Measurements from ENCODE around the gene TAGAP. TPM values are rescaled to one million over a fixed set of nuclear protein-coding genes. Genes with fewer than 3 reads are reported as not detected.

Gene TAGAP
- polyA plus RNA-seq, 1 donor (not counting 4 experiments of a cell fraction or from before 2014, with no cell fraction given) = 0.08 TPM

GRCh38 chr6:158988477-158988876, 56.3 kb downstream of the TAGAP start:
- H3K9me1 ChIP-seq (ENCODE audit: control insufficient read depth, extremely low read depth, insufficient read depth, low read length) = no peaks in the 10 kb centered on the region
- H3K79me2 ChIP-seq (ENCODE audit: control insufficient read depth, insufficient read depth, low read length) = no peaks in the 10 kb centered on the region
- H2AFZ ChIP-seq (ENCODE audit: control insufficient read depth, low read length) = no peak overlapping the region
- no peaks in the 10 kb centered on the region for H3K9me3 ChIP-seq (ENCODE audit: control insufficient read depth, low read depth, low read length)
- H3K27me3 ChIP-seq (ENCODE audit: control insufficient read depth, extremely low read depth, insufficient read depth, low read length) = no peaks in the 10 kb centered on the region
- DNase-seq (ENCODE audit: low read depth, low spot score) (no peak), FAIRE-seq (no peak)
- H3K9ac ChIP-seq (ENCODE audit: control insufficient read depth, extremely low read depth, insufficient read depth, low read length) = no peak overlapping the region
- H3K4me1 ChIP-seq (ENCODE audit: control insufficient read depth, extremely low read depth, insufficient read depth, low read length) = peaks cover 12% of the 10 kb centered on the region
- no peak overlapping the region for H3K4me2 ChIP-seq (ENCODE audit: control insufficient read depth, extremely low read depth, insufficient read depth, low read depth, low read length)
- H3K4me3 ChIP-seq (ENCODE audit: control insufficient read depth in 2 of 3, extremely low read depth in 1 of 3, insufficient read depth in 2 of 3, low read depth in 1 of 3, low read length in 3 of 3) = no peak overlapping the region
- H3K27ac ChIP-seq (ENCODE audit: control insufficient read depth, insufficient read depth, low read length) = no peak overlapping the region
- no peaks in the 10 kb centered on the region for H4K20me1 ChIP-seq (ENCODE audit: control insufficient read depth, extremely low read depth, insufficient read depth, low read length)
- no peaks in the 10 kb centered on the region for H3K36me3 ChIP-seq (ENCODE audit: control insufficient read depth in 2 of 2, extremely low read depth in 1 of 2, insufficient read depth in 2 of 2, low read length in 2 of 2)
- dilution Hi-C loops (cut with MboI; ENCODE audit: extremely low pct_ligation_motif_present, low sequenced_read_pairs) = no loop called here
- TF ChIP-seq EZH2 (IDR thresholded peaks at IDR 0.05; ENCODE audit: low read length) (no peak), CTCF (optimal IDR thresholded peaks at IDR 0.05 in 1 of 3, IDR thresholded peaks at IDR 0.05 in 1 of 3, conservative IDR thresholded peaks at IDR 0.05 in 1 of 3; ENCODE audit: extremely low read depth in 1 of 3, insufficient read depth in 2 of 3, low read length in 3 of 3) (no peak)

- FAIRE-seq (no peak), DNase-seq (ENCODE audit: low read depth, low spot score) (no peak)
- dilution Hi-C loops (cut with MboI; ENCODE audit: extremely low pct_ligation_motif_present, low sequenced_read_pairs) = no loop called here
Observed at GRCh38 chr6:158987657-158988056, 57.1 kb downstream of the TAGAP start.

More at GRCh38 chr6:158987657-158988056, 57.1 kb downstream of the TAGAP start:
- Histone ChIP-seq H3K9me1 (ENCODE audit: control insufficient read depth, extremely low read depth, insufficient read depth, low read length) (no peaks in the 10 kb centered on the region), H3K4me3 (ENCODE audit: control insufficient read depth in 2 of 3, extremely low read depth in 1 of 3, insufficient read depth in 2 of 3, low read depth in 1 of 3, low read length in 3 of 3) (no peak overlapping the region), H2AFZ (ENCODE audit: control insufficient read depth, low read length) (no peak overlapping the region), H3K27ac (ENCODE audit: control insufficient read depth, insufficient read depth, low read length) (no peak overlapping the region), H4K20me1 (ENCODE audit: control insufficient read depth, extremely low read depth, insufficient read depth, low read length) (no peaks in the 10 kb centered on the region), H3K4me2 (ENCODE audit: control insufficient read depth, extremely low read depth, insufficient read depth, low read depth, low read length) (no peak overlapping the region), H3K4me1 (ENCODE audit: control insufficient read depth, extremely low read depth, insufficient read depth, low read length) (peaks cover 12% of the 10 kb centered on the region), H3K9ac (ENCODE audit: control insufficient read depth, extremely low read depth, insufficient read depth, low read length) (no peak overlapping the region), H3K9me3 (ENCODE audit: control insufficient read depth, low read depth, low read length) (no peaks in the 10 kb centered on the region), H3K27me3 (ENCODE audit: control insufficient read depth, extremely low read depth, insufficient read depth, low read length) (no peaks in the 10 kb centered on the region), H3K36me3 (ENCODE audit: control insufficient read depth in 2 of 2, extremely low read depth in 1 of 2, insufficient read depth in 2 of 2, low read length in 2 of 2) (no peaks in the 10 kb centered on the region), H3K79me2 (ENCODE audit: control insufficient read depth, insufficient read depth, low read length) (no peaks in the 10 kb centered on the region)
- TF ChIP-seq EZH2 (IDR thresholded peaks at IDR 0.05; ENCODE audit: low read length) = no peak
- TF ChIP-seq CTCF (optimal IDR thresholded peaks at IDR 0.05 in 1 of 3, IDR thresholded peaks at IDR 0.05 in 1 of 3, conservative IDR thresholded peaks at IDR 0.05 in 1 of 3; ENCODE audit: extremely low read depth in 1 of 3, insufficient read depth in 2 of 3, low read length in 3 of 3) = no peak

Other genes starting within 250 kb of the TAGAP start
- gene EZR, start 225.6 kb downstream of the TAGAP start, polyA plus RNA-seq = 261 to 315 TPM (median 277 TPM) in 3 replicates
- 4.3 to 4.5 TPM (median 4.4 TPM) in 3 replicates for gene RSPH3, start 44.8 kb downstream of the TAGAP start, polyA plus RNA-seq
- 0.06 TPM in 1 of 3 replicates, not detected in the others for gene FNDC1, start 124.4 kb upstream of the TAGAP start, polyA plus RNA-seq

Data from keratinocyte (primary cell).